Uterus (tissue), 4 donors: ENCODE results near the gene FKTN. TPM values are rescaled to one million over a fixed set of nuclear protein-coding genes. Genes with fewer than 3 reads are reported as not detected.

Experiments used
- DNase-seq, 2 donors: peaks; one replicate each; pipeline ENCODE4 v3.0.0-alpha.2; 2019 to 2020
- H3K27ac ChIP-seq, 2 donors: fragments of 200-600 bp; sonication (generic); 1 replicate in 1 of 2; 2 replicates in 1 of 2; pipeline ENCODE4 v1.5.1; 2016 to 2018
- H3K27me3 ChIP-seq, 2 donors: fragments of 200-600 bp; sonication (generic); one replicate each; pipeline ENCODE4 v1.5.1; 2018 to 2019; ENCODE audit warnings: control low read depth in 1 of 2
- H3K36me3 ChIP-seq, 2 donors: fragments of 200-600 bp; sonication (generic); one replicate each; pipeline ENCODE4 v1.5.1; 2019; ENCODE audit warnings: control low read depth in 1 of 2
- H3K4me1 ChIP-seq, 2 donors: fragments of 200-600 bp; sonication (generic); one replicate each; pipeline ENCODE4 v1.5.1; 2018 to 2019; ENCODE audit warnings: control low read depth in 1 of 2
- H3K4me3 ChIP-seq, 2 donors: fragments of 200-600 bp; sonication (generic); 1 replicate in 1 of 2; 2 replicates in 1 of 2; pipeline ENCODE4 v1.5.1; 2018 to 2019; ENCODE audit warnings: mild to moderate bottlenecking in 1 of 2
- H3K9me3 ChIP-seq, 2 donors: fragments of 200-600 bp; sonication (generic); one replicate each; pipeline ENCODE4 v1.5.1; 2019; ENCODE audit warnings: control low read depth in 1 of 2
- POLR2A ChIP-seq, 2 donors: fragments of 450-650 bp; IDR thresholded peaks; one replicate each; pipeline ENCODE4 v1.6.1; 2016; ENCODE audit warnings: antibody characterized with exemption in 2 of 2, mild to moderate bottlenecking in 1 of 2, moderate library complexity in 1 of 2
- intact Hi-C: fragments of 100-400 bp; cut with DNase I; formaldehyde crosslinking; loops from one replicate; pipeline ENCODE4 v1.15.1; 2023; ENCODE audit warnings: low total_unique reads
- total RNA-seq, 4 donors: library from RNA; depleted of rRNA in 3 of 4; stranded (reverse); fragments of >200 nt in 3 of 4; gene quantifications; one replicate each; pipeline versions ENCODE4 v1.1.0 to v1.2.4, GENCODE V29; 2014 to 2023
- TF ChIP-seq, protein P1 (sequence below), 4 experiments: fragments of 200-600 bp in 2 of 4; fragments of 450-650 bp in 2 of 4; sonication (generic) in 2 of 4; IDR thresholded peaks; one replicate each; pipeline ENCODE4 v1.5.1; 2016 to 2019; ENCODE audit warnings: antibody characterized with exemption in 4 of 4, mild to moderate bottlenecking in 2 of 4, moderate library complexity in 1 of 4
- donor health status: DM: yes; HTN: yes; CAD: no.

Gene FKTN
- total RNA-seq, 4 donors from 2014 or later: 2.6 to 39.1 (median 12.7) TPM

DNA sequence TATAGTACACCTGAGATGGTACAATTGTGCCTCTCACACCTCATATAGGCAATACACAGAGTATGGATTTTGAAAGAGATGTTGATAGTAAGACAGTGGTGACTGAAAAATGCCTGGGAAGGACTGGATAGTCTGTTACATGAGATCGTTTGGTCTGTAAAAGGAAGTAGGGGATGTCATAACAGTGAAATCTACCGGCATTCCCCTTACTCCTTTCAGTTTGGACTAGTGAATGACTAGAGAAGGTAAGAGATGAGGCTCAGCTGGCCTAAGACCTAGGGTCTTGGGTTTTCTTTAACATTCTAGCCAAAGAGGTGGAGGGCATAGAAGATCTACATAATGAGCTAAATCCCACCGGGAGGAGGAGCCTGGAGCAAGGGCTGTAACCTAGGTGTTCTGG lies 112.4 kb downstream of the FKTN start:
- Histone ChIP-seq H3K27me3 (no peaks in the 10 kb centered on the region), H3K4me3 (no peak overlapping the region), H3K4me1 (no peaks in the 10 kb centered on the region), H3K36me3 (no peaks in the 10 kb centered on the region), H3K27ac (no peak overlapping the region), H3K9me3 (no peaks in the 10 kb centered on the region)
- intact Hi-C loops: no loop called here
- DNase-seq: no peak
- no peak for TF ChIP-seq POLR2A (IDR thresholded peaks at IDR 0.05)
- TF ChIP-seq, protein P1, sequence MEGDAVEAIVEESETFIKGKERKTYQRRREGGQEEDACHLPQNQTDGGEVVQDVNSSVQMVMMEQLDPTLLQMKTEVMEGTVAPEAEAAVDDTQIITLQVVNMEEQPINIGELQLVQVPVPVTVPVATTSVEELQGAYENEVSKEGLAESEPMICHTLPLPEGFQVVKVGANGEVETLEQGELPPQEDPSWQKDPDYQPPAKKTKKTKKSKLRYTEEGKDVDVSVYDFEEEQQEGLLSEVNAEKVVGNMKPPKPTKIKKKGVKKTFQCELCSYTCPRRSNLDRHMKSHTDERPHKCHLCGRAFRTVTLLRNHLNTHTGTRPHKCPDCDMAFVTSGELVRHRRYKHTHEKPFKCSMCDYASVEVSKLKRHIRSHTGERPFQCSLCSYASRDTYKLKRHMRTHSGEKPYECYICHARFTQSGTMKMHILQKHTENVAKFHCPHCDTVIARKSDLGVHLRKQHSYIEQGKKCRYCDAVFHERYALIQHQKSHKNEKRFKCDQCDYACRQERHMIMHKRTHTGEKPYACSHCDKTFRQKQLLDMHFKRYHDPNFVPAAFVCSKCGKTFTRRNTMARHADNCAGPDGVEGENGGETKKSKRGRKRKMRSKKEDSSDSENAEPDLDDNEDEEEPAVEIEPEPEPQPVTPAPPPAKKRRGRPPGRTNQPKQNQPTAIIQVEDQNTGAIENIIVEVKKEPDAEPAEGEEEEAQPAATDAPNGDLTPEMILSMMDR (IDR thresholded peaks at IDR 0.05): no peak

DNA sequence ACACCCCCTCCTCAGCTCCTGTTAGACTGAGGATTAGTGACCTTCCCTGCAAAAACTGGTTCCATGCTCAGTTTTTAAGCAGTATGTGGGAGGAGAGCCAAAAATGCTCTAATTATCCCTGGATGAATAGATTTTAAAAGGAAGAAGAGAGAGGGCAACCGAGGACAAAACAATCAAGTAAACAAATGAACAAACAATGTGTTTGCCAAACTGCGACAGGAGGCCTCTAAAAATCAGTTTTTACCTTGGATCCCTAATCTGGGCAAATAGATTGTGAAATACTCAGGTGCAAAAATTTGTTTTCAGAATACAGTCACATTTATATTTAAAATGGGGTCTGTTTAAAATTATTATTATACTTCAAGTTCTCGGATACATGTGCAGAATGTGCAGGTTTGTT lies 112.8 kb downstream of the FKTN start:
- H3K9me3 ChIP-seq: no peaks in the 10 kb centered on the region
- DNase-seq: no peak
- H3K4me3 ChIP-seq: no peak overlapping the region
- intact Hi-C loops: no loop called here
- no peak overlapping the region for H3K27ac ChIP-seq
- H3K4me1 ChIP-seq: no peaks in the 10 kb centered on the region
- H3K36me3 ChIP-seq: no peaks in the 10 kb centered on the region
- no peak for TF ChIP-seq POLR2A (IDR thresholded peaks at IDR 0.05)
- TF ChIP-seq, protein P1 (IDR thresholded peaks at IDR 0.05): no peak
- H3K27me3 ChIP-seq: no peaks in the 10 kb centered on the region

DNA sequence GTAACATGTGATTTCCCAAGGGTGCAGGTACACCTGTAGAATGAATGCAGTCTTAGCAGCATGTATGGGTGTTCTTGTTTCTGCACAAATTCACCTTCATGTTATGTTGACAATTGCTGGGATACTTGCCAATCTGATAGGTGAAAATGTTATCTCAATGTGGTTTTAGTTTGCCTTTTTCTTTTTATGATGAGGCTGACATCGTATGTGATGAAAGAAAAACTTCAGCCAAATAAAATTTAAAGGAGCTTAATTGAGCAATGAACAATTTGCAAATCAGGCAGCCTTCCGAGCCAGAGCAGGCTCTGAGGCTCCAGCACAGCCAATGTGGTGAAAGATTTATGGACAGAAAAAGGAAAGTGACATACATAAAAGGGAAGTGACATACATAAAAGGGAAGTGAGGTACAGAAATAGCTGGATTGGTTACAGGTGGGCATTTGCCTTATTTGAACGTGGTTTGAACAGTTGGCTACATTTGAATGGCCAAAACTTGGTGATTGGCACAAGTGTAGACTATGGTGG lies 114.8 kb downstream of the FKTN start:
- no peaks in the 10 kb centered on the region for H3K36me3 ChIP-seq
- H3K27ac ChIP-seq: no peak overlapping the region
- DNase-seq: no peak
- no peak for TF ChIP-seq POLR2A (IDR thresholded peaks at IDR 0.05)
- TF ChIP-seq, protein P1 (IDR thresholded peaks at IDR 0.05): no peak
- intact Hi-C loops: no loop called here
- no peaks in the 10 kb centered on the region for H3K9me3 ChIP-seq
- H3K4me3 ChIP-seq: no peak overlapping the region
- H3K27me3 ChIP-seq: no peaks in the 10 kb centered on the region
- no peaks in the 10 kb centered on the region for H3K4me1 ChIP-seq

DNA sequence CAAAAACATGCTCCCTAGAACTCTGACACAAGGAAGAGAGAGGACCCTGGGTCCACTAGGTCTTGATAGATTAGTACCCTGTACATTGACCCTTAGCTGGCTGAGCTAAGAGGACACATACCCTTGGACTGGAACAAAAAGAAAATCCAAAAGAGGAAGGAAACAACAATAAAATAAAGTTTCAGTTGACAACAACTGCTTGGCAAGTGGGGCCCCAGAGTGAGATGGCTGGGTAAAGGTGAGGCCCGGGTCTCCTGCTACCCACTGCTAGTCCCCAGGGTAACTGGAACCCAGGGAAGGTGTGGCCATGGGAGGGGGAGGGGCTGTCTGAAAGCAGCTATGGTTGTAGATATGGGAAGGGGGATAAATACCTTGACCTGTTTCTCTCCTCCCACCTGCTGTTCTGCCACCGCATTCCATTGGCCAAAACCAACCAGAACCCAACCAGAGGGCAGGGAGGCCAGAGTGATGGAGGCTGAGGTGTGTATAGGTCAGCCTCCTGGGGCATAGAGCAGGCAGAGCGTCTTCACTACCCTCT lies 116.0 kb downstream of the FKTN start:
- Histone ChIP-seq H3K9me3 (no peaks in the 10 kb centered on the region), H3K27me3 (no peaks in the 10 kb centered on the region)

DNA sequence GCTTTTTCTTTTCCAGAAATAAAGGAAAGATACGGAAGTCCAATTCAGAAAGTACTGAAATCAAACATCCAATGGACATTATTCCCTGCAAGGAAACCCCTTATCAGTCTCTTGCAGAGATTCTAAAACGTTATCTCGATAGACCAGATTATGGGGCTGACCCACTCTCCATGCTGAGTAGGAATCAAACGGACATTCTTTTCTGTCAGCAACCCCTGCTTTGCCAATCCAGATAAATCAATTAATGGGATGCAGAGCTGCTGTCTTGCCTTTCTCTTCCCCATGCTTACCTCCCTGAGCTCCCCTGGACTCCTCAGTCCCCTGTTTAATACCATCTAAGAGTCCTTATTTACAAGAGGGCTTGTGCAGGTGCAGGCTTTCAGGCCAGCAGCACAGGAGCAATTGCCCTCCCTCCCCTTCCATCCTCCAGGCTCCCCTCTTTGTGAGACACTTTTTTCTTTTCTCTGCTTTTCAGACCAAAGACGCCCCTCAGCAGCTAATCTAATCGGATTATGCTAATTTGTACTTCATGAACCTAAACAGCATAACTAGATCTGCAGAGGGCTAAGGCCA lies 118.5 kb downstream of the FKTN start:
- Histone ChIP-seq H3K27me3 (no peaks in the 10 kb centered on the region), H3K27ac (no peak overlapping the region), H3K4me3 (no peak overlapping the region), H3K36me3 (no peaks in the 10 kb centered on the region), H3K9me3 (no peaks in the 10 kb centered on the region), H3K4me1 (no peaks in the 10 kb centered on the region)
- DNase-seq: no peak
- intact Hi-C loops: no loop called here
- TF ChIP-seq, protein P1 (IDR thresholded peaks at IDR 0.05): no peak
- TF ChIP-seq POLR2A (IDR thresholded peaks at IDR 0.05): no peak

More for the DNA sequence above, 116.0 kb downstream of the FKTN start:
- Histone ChIP-seq H3K36me3 (no peaks in the 10 kb centered on the region), H3K4me1 (no peaks in the 10 kb centered on the region), H3K27ac (no peak overlapping the region), H3K4me3 (no peak overlapping the region)
- intact Hi-C loops: no loop called here
- no peak for DNase-seq
- no peak for TF ChIP-seq POLR2A (IDR thresholded peaks at IDR 0.05)
- TF ChIP-seq, protein P1 (IDR thresholded peaks at IDR 0.05): no peak
